ENCODE results near the gene HOTAIR.

GRCh38 chr12:54022960-54023884 lies 48.5 kb upstream of the HOTAIR start:
- TF ChIP-seq EZH2 (IDR thresholded peaks at IDR 0.05; ENCODE audit: borderline replicate concordance, low read depth, low read length, severe bottlenecking) (no peak), CTCF (IDR thresholded peaks at IDR 0.05; ENCODE audit: extremely low read depth in 1 of 2, insufficient read depth in 1 of 2, low read depth in 1 of 2, low read length in 2 of 2) (no peak), POLR2AphosphoS5 (IDR thresholded peaks at IDR 0.05; ENCODE audit: insufficient read depth, low read depth, low read length) (no peak)
